Endothelial cell (in vitro differentiated cells): ENCODE measurements around the gene INS. TPM values are rescaled to one million over a fixed set of nuclear protein-coding genes. Genes with fewer than 3 reads are reported as not detected.

Source experiments
- DNase-seq: peaks from one replicate; pipeline ENCODE4 v3.0.0; 2021; ENCODE audit warnings: low spot score
- H3K27ac Mint-ChIP-seq: one replicate; pipeline ENCODE4 v1.8.0; 2021; ENCODE audit warnings: mixed read lengths, inconsistent platforms; ENCODE audit not compliant: unreplicated experiment
- H3K27me3 Mint-ChIP-seq: one replicate; pipeline ENCODE4 v1.8.0; 2021; ENCODE audit warnings: mild to moderate bottlenecking, moderate library complexity, mixed read lengths, inconsistent platforms; ENCODE audit not compliant: unreplicated experiment
- H3K36me3 Mint-ChIP-seq: one replicate; pipeline ENCODE4 v1.8.0; 2021; ENCODE audit warnings: mild to moderate bottlenecking, low read depth, mixed read lengths, inconsistent platforms; ENCODE audit not compliant: unreplicated experiment
- H3K4me1 Mint-ChIP-seq: one replicate; pipeline ENCODE4 v1.8.0; 2021; ENCODE audit warnings: mild to moderate bottlenecking, mixed read lengths, inconsistent platforms; ENCODE audit not compliant: unreplicated experiment
- H3K4me3 Mint-ChIP-seq: one replicate; pipeline ENCODE4 v1.8.0; 2021; ENCODE audit warnings: mild to moderate bottlenecking, mixed read lengths, inconsistent platforms; ENCODE audit not compliant: unreplicated experiment
- H3K9me3 Mint-ChIP-seq: one replicate; pipeline ENCODE4 v1.8.0; 2021; ENCODE audit warnings: mixed read lengths, inconsistent platforms; ENCODE audit not compliant: unreplicated experiment
- total RNA-seq: library from RNA; stranded (reverse); fragmentation: NEBNext Ultra II Directional; extraction: Animal tissue kit (Norgen Biotek cat#: 25700); gene quantifications from one replicate; pipeline ENCODE4 v1.2.1, GENCODE V29; 2021; ENCODE audit not compliant: unreplicated experiment
- TF ChIP-seq, protein P1 (sequence below): fragments of 200-600 bp; sonication (generic); IDR thresholded peaks from one replicate; pipeline ENCODE4 v1.5.0; 2021; ENCODE audit warnings: antibody characterized with exemption; ENCODE audit not compliant: unreplicated experiment

The INS gene
- total RNA-seq, 1 donor from 2014 or later, result not detected

- Mint-ChIP-seq H3K4me3 (no peak overlapping the region), H3K9me3 (peaks cover 6% of the 10 kb centered on the region), H3K27ac (no peak overlapping the region), H3K27me3 (peaks cover 7% of the 10 kb centered on the region), H3K36me3 (peaks cover 6% of the 10 kb centered on the region), H3K4me1 (no peaks in the 10 kb centered on the region)
- TF ChIP-seq, protein P1, sequence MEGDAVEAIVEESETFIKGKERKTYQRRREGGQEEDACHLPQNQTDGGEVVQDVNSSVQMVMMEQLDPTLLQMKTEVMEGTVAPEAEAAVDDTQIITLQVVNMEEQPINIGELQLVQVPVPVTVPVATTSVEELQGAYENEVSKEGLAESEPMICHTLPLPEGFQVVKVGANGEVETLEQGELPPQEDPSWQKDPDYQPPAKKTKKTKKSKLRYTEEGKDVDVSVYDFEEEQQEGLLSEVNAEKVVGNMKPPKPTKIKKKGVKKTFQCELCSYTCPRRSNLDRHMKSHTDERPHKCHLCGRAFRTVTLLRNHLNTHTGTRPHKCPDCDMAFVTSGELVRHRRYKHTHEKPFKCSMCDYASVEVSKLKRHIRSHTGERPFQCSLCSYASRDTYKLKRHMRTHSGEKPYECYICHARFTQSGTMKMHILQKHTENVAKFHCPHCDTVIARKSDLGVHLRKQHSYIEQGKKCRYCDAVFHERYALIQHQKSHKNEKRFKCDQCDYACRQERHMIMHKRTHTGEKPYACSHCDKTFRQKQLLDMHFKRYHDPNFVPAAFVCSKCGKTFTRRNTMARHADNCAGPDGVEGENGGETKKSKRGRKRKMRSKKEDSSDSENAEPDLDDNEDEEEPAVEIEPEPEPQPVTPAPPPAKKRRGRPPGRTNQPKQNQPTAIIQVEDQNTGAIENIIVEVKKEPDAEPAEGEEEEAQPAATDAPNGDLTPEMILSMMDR, result no peak
- DNase-seq, result no peak
Measured at GRCh38 chr11:2120359-2121100, 40.5 kb downstream of the INS start.

DNA sequence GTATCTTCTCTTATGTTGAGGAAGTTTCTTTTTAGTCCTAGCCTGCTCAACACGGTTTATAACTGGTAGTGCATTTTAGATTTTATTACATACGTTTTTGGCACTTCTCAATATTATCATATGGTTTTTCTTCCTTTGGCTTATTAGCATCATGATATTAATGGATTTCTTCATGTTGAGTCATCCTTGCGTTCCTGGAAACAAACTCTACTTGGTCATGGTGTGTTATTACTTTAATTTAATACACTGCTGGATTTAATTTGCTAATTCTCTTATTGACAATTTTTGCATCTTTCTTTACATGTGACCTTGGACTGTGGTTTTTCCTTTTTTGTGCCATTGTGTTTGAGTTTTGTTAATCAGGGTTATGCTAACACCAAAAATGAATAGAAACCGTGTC is 42.3 kb downstream of the INS start:
- no peak for DNase-seq
- Mint-ChIP-seq H3K4me3 (no peak overlapping the region), H3K27me3 (peaks cover 2% of the 10 kb centered on the region), H3K36me3 (peaks cover 6% of the 10 kb centered on the region), H3K27ac (no peak overlapping the region), H3K9me3 (peaks cover 6% of the 10 kb centered on the region), H3K4me1 (no peaks in the 10 kb centered on the region)
- TF ChIP-seq, protein P1, result no peak

DNA sequence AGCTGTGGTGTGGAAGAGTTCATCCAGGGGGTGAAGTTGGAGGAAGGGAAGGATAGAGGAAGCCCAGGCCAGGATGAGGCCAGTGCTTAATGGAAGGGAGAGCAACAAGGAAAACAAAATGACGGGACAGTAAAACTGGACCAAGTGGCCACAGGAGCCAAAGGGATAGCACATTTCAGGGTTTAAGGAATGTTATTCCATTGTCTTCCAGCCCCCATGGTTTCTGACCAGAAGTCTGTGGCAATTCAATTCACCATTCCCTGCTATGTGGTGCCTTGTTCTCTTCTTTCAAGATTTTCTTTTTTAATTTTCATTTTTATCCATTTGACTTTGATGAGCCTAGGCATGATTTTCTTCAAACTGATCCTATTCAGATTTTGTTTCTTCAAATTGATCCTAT is 44.3 kb downstream of the INS start:
- TF ChIP-seq, protein P1, result no peak
- H3K27me3 Mint-ChIP-seq, result no peaks in the 10 kb centered on the region
- no peaks in the 10 kb centered on the region for H3K4me1 Mint-ChIP-seq
- peak overlapping the region; percentile 40 for H3K4me3 Mint-ChIP-seq
- no peak for DNase-seq
- peaks cover 6% of the 10 kb centered on the region for H3K9me3 Mint-ChIP-seq
- peaks cover 6% of the 10 kb centered on the region for H3K36me3 Mint-ChIP-seq
- no peak overlapping the region for H3K27ac Mint-ChIP-seq

DNA sequence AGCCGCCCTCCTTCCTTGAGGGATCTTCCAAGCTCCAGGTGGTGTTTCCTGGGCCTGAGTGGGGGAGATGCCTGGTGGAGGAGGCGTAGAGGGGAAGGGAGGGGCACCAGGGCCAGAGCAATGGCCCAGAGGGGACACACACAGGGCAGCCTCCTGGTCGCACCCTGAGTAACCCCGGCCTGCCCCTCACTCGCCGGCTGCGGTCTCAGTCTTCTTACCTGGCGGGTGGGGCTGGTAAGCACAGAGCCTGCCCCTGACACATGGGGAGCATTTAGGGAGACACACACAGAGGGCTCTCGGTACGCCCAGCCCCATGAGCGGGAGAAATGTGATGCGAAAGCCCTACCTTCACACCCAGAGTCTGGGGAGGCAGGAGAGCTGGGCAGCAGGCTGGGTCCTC is 45.7 kb downstream of the INS start:
- Mint-ChIP-seq H3K4me1 (no peaks in the 10 kb centered on the region), H3K36me3 (peaks cover 6% of the 10 kb centered on the region), H3K27ac (no peak overlapping the region), H3K27me3 (no peaks in the 10 kb centered on the region), H3K9me3 (peaks cover 6% of the 10 kb centered on the region), H3K4me3 (no peak overlapping the region)
- TF ChIP-seq, protein P1, result no peak
- DNase-seq, result no peak

DNA sequence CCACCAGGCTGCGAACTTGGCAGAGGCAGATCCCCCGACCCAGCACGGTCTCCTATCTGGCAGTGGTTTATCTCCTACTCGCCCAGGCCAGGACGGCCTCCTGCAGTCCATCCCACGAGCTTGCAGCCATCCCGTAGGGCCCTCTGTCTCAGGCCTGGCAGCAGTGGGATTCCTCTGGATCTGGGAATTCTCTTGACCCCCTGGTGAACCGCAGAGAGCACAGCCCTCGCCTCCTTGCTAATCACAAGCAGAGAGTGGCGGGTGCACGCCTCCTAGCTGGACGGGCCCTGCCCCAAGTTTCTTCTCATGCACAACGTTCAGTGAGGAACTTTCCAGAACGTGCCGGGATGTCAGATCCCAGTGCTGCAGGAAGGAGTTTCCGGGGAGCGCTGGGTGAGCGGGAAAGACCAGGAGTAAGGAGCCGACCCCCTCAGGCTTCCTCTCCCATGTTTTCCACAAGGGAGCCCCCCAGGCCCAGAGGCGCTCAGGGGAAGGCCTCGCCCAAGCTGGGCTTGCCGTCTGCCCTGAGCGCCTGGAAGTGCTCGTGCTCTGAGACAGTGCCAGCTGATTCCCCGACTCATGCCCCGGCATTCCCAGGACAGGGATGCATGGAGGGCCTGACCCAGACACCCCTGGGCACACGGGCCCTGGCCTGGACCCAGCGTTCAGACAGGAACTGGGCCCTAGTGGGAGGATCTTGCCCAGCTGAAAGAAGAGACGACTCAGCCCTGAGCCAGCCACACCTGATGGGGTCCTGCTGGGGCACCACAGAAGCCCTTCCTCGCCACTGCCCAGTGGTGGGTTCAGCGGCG is 46.4 kb downstream of the INS start:
- Mint-ChIP-seq H3K9me3 (peaks cover 6% of the 10 kb centered on the region), H3K4me1 (peaks cover 6% of the 10 kb centered on the region), H3K27me3 (no peaks in the 10 kb centered on the region), H3K36me3 (peaks cover 6% of the 10 kb centered on the region), H3K4me3 (no peak overlapping the region), H3K27ac (no peak overlapping the region)
- TF ChIP-seq, protein P1, result no peak
- no peak for DNase-seq
